IMR-90 (cell line): ENCODE data around the gene PPM1J. TPM values are rescaled to one million over a fixed set of nuclear protein-coding genes. Genes with fewer than 3 reads are reported as not detected.

ENCODE experiments used
- ATAC-seq: fragments of 200-7000 bp; cut with Tn5 transposase; 2 replicates; pipeline ENCODE4 v1.9.1; 2020; ENCODE audit warnings: low read depth, mild to moderate bottlenecking, moderate library complexity
- BruUV-seq: library from RNA; stranded (reverse); fragments of 400-500 nt; replicated peaks from 2 replicates; lab custom pipeline; 2021; lab: Mats Ljungman, UMichigan
- CTCF ChIA-PET: fragments of 300-600 bp; formaldehyde crosslinking; extraction: SDS; loops from one replicate; lab custom pipeline; 2021; ENCODE audit warnings: antibody characterized with exemption; lab: Yijun Ruan, JAX
- POLR2A ChIA-PET: fragments of 300-600 bp; sonication (Branson Sonifier 250); formaldehyde crosslinking; loops from one replicate; lab custom pipeline; 2022; ENCODE audit warnings: antibody characterized with exemption; ENCODE audit not compliant: unreplicated experiment; lab: Charles Lee
- DNase-seq: peaks from one replicate; pipeline ENCODE4 v3.0.0; 2013
- H2AFZ ChIP-seq: replicated peaks from 2 replicates; pipeline ENCODE3; 2013; ENCODE audit warnings: low read length, mild to moderate bottlenecking; ENCODE audit not compliant: poor library complexity
- H2AK5ac ChIP-seq: 2 replicates; pipeline ENCODE4 v1.6.1; 2013; ENCODE audit warnings: low read depth, low read length, inconsistent platforms
- H2AK9ac ChIP-seq: replicated peaks from 2 replicates; pipeline ENCODE3; 2013; ENCODE audit warnings: mild to moderate bottlenecking, low read depth, low read length, moderate library complexity; ENCODE audit not compliant: poor library complexity
- H2BK120ac ChIP-seq: 2 replicates; pipeline ENCODE4 v1.6.1; 2013; ENCODE audit warnings: low read depth, low read length, inconsistent platforms
- H2BK15ac ChIP-seq: 3 replicates; pipeline ENCODE4 v1.6.1; 2013; ENCODE audit warnings: low read depth, low read length, inconsistent platforms
- H2BK20ac ChIP-seq: 2 replicates; pipeline ENCODE4 v1.6.1; 2013; ENCODE audit warnings: low read depth, mild to moderate bottlenecking, inconsistent platforms, low read length, moderate library complexity
- H2BK5ac ChIP-seq: 2 replicates; pipeline ENCODE4 v1.6.1; 2013; ENCODE audit warnings: mild to moderate bottlenecking, low read depth, low read length, inconsistent platforms; ENCODE audit not compliant: poor library complexity, severe bottlenecking
- H3K14ac ChIP-seq: replicated peaks from 2 replicates; pipeline ENCODE4 v1.6.1; 2013; ENCODE audit warnings: low read depth, low read length, inconsistent platforms
- H3K18ac ChIP-seq: 2 replicates; pipeline ENCODE4 v1.6.1; 2013; ENCODE audit warnings: low read depth, low read length, control low read depth
- H3K23ac ChIP-seq: 2 replicates; pipeline ENCODE4 v1.6.1; 2013; ENCODE audit warnings: low read depth, low read length, inconsistent platforms
- H3K27ac ChIP-seq: 2 replicates; pipeline ENCODE4 v1.5.1; 2013; ENCODE audit warnings: mild to moderate bottlenecking, control low read depth, low read length; ENCODE audit not compliant: insufficient read depth
- H3K27me3 ChIP-seq: 2 replicates; pipeline ENCODE4 v1.6.1; 2013; ENCODE audit warnings: low read length; ENCODE audit not compliant: control insufficient read depth, insufficient read depth
- H3K36me3 ChIP-seq: 2 replicates; pipeline ENCODE4 v1.6.1; 2013; ENCODE audit warnings: low read length, mixed read lengths; ENCODE audit not compliant: control insufficient read depth, insufficient read depth
- H3K4ac ChIP-seq: 2 replicates; pipeline ENCODE4 v1.6.1; 2013; ENCODE audit warnings: low read depth, low read length, inconsistent platforms
- H3K4me1 ChIP-seq: 2 replicates; pipeline ENCODE4 v1.6.1; 2013; ENCODE audit warnings: low read length, mixed read lengths; ENCODE audit not compliant: control insufficient read depth, insufficient read depth
- H3K4me2 ChIP-seq: 2 replicates; pipeline ENCODE4 v1.6.1; 2013; ENCODE audit warnings: low read depth, mild to moderate bottlenecking, control low read depth, low read length, moderate library complexity
- H3K4me3 ChIP-seq: 2 replicates; pipeline ENCODE4 v1.5.1; 2013; ENCODE audit warnings: low read depth, mild to moderate bottlenecking, control low read depth, low read length, moderate library complexity; ENCODE audit not compliant: insufficient read depth
- H3K56ac ChIP-seq: 2 replicates; pipeline ENCODE4 v1.6.1; 2013; ENCODE audit warnings: low read length, inconsistent platforms; ENCODE audit not compliant: insufficient read depth; ENCODE audit errors: extremely low read depth
- H3K79me1 ChIP-seq, 2 experiments: 2 replicates each; pipeline ENCODE4 v1.6.1; 2013; ENCODE audit warnings: low read length in 2 of 2, inconsistent platforms in 1 of 2, low read depth in 1 of 2
- H3K9ac ChIP-seq: 2 replicates; pipeline ENCODE4 v1.6.1; 2013; ENCODE audit warnings: low read depth, low read length, control low read depth
- H3K9me1 ChIP-seq: 2 replicates; pipeline ENCODE4 v1.6.1; 2013; ENCODE audit warnings: low read length, inconsistent platforms; ENCODE audit not compliant: insufficient read depth
- H3K9me3 ChIP-seq: 2 replicates; pipeline ENCODE4 v1.6.1; 2013; ENCODE audit warnings: low read length; ENCODE audit not compliant: control insufficient read depth, insufficient read depth
- H4K20me1 ChIP-seq: 2 replicates; pipeline ENCODE4 v1.6.1; 2013; ENCODE audit warnings: low read length, inconsistent platforms; ENCODE audit not compliant: insufficient read depth
- H4K5ac ChIP-seq: 2 replicates; pipeline ENCODE4 v1.6.1; 2013; ENCODE audit warnings: mild to moderate bottlenecking, low read depth, low read length, control low read depth
- H4K8ac ChIP-seq, 2 experiments: 2 replicates each; pipeline ENCODE4 v1.6.1; 2013; ENCODE audit warnings: low read depth in 2 of 2, low read length in 2 of 2, control low read depth in 1 of 2, inconsistent platforms in 1 of 2
- H4K91ac ChIP-seq: 2 replicates; pipeline ENCODE4 v1.6.1; 2013; ENCODE audit warnings: low read depth, low read length, inconsistent platforms; ENCODE audit not compliant: insufficient read depth
- POLR2A ChIP-seq: IDR thresholded peaks from 2 replicates; pipeline ENCODE4 v1.6.1; 2012; ENCODE audit warnings: mild to moderate bottlenecking, low read depth, low read length
- WGBS, 2 experiments: methylation state at CpG; one replicate each; pipeline versions ENCODE4 v1.1.5 to v1.1.7; 2013; ENCODE audit warnings: missing lambda C conversion rate in 2 of 2; ENCODE audit not compliant: insufficient read length in 1 of 2; ENCODE audit errors: extremely low coverage in 2 of 2; 5-methylcytosine and 5-hydroxymethylcytosine counted together
- dilution Hi-C: fragments of 300-500 bp; cut with HindIII; formaldehyde crosslinking; loops from one replicate; pipeline ENCODE4 v1.14.3; 2018; ENCODE audit warnings: low sequenced_read_pairs; ENCODE audit not compliant: unreplicated experiment
- in situ Hi-C: fragments of 300-500 bp; cut with MboI; formaldehyde crosslinking; loops from 3 replicates; pipeline ENCODE4 v1.14.3; 2019; ENCODE audit warnings: low sequenced_read_pairs, inconsistent platforms, mixed read lengths
- intact Hi-C: fragments of 100-400 bp; cut with micrococcal nuclease; formaldehyde crosslinking; loops from 2 replicates; pipeline ENCODE4 v1.10.0; 2022
- polyA plus RNA-seq, 3 experiments: library from polyadenylated mRNA; depleted of rRNA; stranded (reverse); fragments of >200 nt; gene quantifications; 2 replicates each; pipeline ENCODE4 v1.2.3, GENCODE V29; 2012; ENCODE audit warnings: low replicate concordance in 1 of 3
- total RNA-seq: library from RNA; depleted of rRNA; stranded (reverse); fragments of >200 nt; gene quantifications from 2 replicates; pipeline ENCODE4 v1.2.3, GENCODE V29; 2012
- TF ChIP-seq, protein P1 (sequence below): fragments of 150-350 bp; IDR thresholded peaks from 2 replicates; pipeline ENCODE4 v1.6.1; 2017; ENCODE audit warnings: mild to moderate bottlenecking, antibody characterized with exemption, low read length, low read depth

Gene PPM1J
- total and polyA plus RNA-seq, 2 of the 4 experiments (the other 2 are of a cell fraction), result 1.8 to 2.4 TPM

DNA sequence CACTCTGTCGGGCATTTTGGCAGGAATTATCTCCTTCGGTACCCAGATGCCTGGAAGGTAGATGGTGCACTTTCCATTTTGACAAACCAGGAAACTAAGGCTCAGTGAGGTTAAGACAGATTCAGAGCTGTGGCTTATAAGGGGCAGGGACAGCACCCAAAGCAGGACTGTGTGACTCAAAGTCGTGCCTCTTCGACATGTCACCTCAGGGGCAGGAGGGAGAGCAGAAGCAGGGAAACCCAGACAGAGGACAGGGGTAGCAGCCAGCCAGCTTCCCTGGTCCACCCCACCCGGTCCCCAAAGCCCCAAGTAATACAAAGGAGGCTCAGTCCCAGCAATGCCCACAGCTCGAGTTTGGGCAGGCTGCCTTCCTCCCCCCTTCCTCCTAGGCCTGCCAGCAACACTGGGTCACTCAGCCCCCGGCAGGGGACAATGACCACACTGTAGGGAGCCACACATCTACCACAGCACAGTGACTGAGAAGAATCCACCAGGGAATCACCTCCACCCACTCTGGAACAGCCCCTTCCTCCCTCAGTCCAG, 10.7 kb downstream of the PPM1J start:
- Histone ChIP-seq H3K4me2 (peak overlapping the region; percentile 78), H3K79me1 (peaks cover 9 to 64% of the 10 kb centered on the region in 2 experiments; a peak in 3 of 4 replicates), H3K4me1 (peaks cover 34% of the 10 kb centered on the region), H3K56ac (0 out of 2 replicates have a peak overlapping the region, but pooled peaks have one; percentile 6), H3K14ac (peak overlapping the region; percentile 85), H3K27me3 (no peaks in the 10 kb centered on the region), H3K36me3 (peaks cover 31% of the 10 kb centered on the region), H2AK9ac (peak overlapping the region; percentile 96), H3K18ac (peak overlapping the region; percentile 22; the same call in 1 of the 2 replicates), H2AFZ (peak overlapping the region; percentile 66), H4K5ac (no peak overlapping the region; the same call in 1 of the 2 replicates), H3K4me3 (peak overlapping the region; percentile 32), H3K23ac (peak overlapping the region; percentile 69), H3K9me3 (no peaks in the 10 kb centered on the region), H3K9ac (peak overlapping the region; percentile 67), H4K8ac (peak overlapping the region in 1 of 2 experiments; percentile 69; a peak in 1 of 4 replicates), H2BK20ac (peak overlapping the region; percentile 34; the same call in 1 of the 2 replicates), H3K4ac (peak overlapping the region; percentile 80), H3K27ac (peak overlapping the region; percentile 71), H2BK120ac (peak overlapping the region; percentile 56), H4K20me1 (peaks cover 51% of the 10 kb centered on the region), H3K9me1 (peaks cover 17% of the 10 kb centered on the region), H2BK5ac (peak overlapping the region; percentile 77), H4K91ac (peak overlapping the region; percentile 77), H2AK5ac (peak overlapping the region; percentile 88), H2BK15ac (peak overlapping the region; percentile 35; the same call in 1 of the 3 replicates)
- 43% methylated on average over 4 of the region's 7 CpGs; no CpG with 5 or more reads in 1 of the 2 experiments for WGBS, 2 experiments
- ATAC-seq (no peak), DNase-seq (no peak)
- intact Hi-C loops, result loop anchor here (10.0 kb wide), 1 partner anchor 240 kb away; no protein-coding TSS in a partner anchor
- dilution Hi-C loops, result no loop called here
- POLR2A ChIA-PET, result interaction anchor here (0.5 to 1.5 kb wide), 5 partner anchors 30 to 310 kb away, joined by 3 to 9 read pairs (median 4); partner anchors contain the start of genes CTTNBP2NL and MOV10
- BruUV-seq, result no TSS peak
- no peak; the same call in 1 of the 2 replicates for TF ChIP-seq POLR2A
- TF ChIP-seq, protein P1, sequence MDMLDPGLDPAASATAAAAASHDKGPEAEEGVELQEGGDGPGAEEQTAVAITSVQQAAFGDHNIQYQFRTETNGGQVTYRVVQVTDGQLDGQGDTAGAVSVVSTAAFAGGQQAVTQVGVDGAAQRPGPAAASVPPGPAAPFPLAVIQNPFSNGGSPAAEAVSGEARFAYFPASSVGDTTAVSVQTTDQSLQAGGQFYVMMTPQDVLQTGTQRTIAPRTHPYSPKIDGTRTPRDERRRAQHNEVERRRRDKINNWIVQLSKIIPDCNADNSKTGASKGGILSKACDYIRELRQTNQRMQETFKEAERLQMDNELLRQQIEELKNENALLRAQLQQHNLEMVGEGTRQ, result no peak
- CTCF ChIA-PET, result interaction anchor here (0.5 to 1.3 kb wide), 6 partner anchors 11 to 105 kb away, joined by 3 to 5 read pairs (median 4); partner anchors contain the start of gene MOV10
- in situ Hi-C loops, result loop anchor here (10.0 to 25.0 kb wide), 2 partner anchors 200 to 983 kb away; partner anchors contain the start of gene WNT2B
